GM10266 (cell line): Measurements from ENCODE around the gene SMIM23.

Experiments
- DNase-seq: peaks from one replicate; pipeline ENCODE4 v3.0.0; 2012; ENCODE audit errors: extremely low spot score
- CTCF ChIP-seq: IDR thresholded peaks from 2 replicates; pipeline ENCODE4 v1.5.1; 2012; ENCODE audit warnings: mild to moderate bottlenecking, low read depth; ENCODE audit not compliant: control insufficient read depth, insufficient read depth; ENCODE audit errors: missing control alignments

The SMIM23 gene

DNA sequence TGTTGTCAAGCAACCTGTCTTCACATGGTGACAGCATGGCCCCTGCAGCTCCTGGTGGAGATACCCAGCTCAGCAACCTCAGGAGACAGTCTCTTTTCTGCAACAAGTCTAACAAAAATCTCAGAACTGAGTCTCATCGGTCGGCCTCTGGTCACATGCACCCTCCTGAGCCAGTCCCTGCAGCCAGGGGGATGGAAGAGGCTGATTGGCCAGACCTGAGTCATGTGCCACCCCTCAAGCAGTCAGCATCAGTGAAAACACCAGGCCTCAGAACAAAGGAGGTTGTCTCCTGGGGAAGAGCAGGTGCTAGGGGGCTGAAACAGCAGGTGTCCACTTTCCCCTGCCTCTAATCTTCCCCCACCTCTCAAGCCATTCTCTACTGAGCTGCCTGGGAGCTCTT, 54.4 kb downstream of the SMIM23 start:
- no peak for DNase-seq
- no peak for TF ChIP-seq CTCF
